ENCODE data around the gene FOXG1. TPM values are rescaled to one million over a fixed set of nuclear protein-coding genes. Genes with fewer than 3 reads are reported as not detected.

FOXG1 gene
- 0.01 TPM in 2 replicates for polyA plus RNA-seq (2013)

DNA sequence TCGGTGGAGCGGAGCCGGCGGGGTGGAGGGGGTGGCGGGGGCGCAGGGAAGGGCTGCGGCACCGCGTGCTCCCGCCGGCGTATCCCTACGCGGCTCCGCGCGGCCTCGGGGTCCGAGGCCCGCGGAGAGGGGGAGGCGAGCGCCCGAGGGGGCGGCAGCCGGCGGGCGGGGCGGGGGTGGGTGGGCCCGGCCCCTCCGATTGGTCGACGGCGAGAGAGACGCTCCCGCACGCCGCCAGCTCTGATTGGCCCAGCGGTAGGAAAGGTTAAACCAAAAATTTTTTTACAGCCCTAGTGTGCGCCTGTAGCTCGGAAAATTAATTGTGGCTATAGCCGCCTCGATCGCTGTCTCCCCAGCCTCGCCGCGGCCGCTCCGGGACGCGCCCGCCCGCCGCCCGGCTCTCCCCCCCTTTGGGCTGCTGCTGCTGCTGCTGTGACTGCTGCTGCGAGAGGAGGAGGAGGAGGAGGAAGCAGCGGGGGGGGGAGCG, at the start of gene FOXG1:
Gene FOXG1 (plus strand): TSS at position 319 of the 487 bp plus-strand sequence. CDS start 493 bp downstream, outside the sequence.
- H3K18ac ChIP-seq (ENCODE audit: low read length) = no peak within 1 kb of the TSS
- WGBS (ENCODE audit: extremely low coverage, insufficient coverage, insufficient read length) = no CpG with 5 or more reads among the region's 58 CpGs
- peaks cover 2 to 11% of the 10 kb centered on the region in 2 experiments for H3K4me1 ChIP-seq (ENCODE audit: control insufficient read depth in 1 of 2, insufficient read depth in 2 of 2, low read length in 2 of 2)
- H2AK5ac ChIP-seq (ENCODE audit: low read length) = no peak within 1 kb of the TSS
- H3K4ac ChIP-seq (ENCODE audit: low read depth, low read length) = no peak within 1 kb of the TSS
- H3K79me1 ChIP-seq (ENCODE audit: low read length) = no peaks in the 10 kb centered on the region
- no peaks in the 10 kb centered on the region for H3K36me3 ChIP-seq (ENCODE audit: control insufficient read depth in 1 of 2, insufficient read depth in 2 of 2, low read length in 2 of 2)
- no peak within 1 kb of the TSS for H4K91ac ChIP-seq (ENCODE audit: low read depth, low read length)
- H3K27ac ChIP-seq (ENCODE audit: low read depth, low read length) = no peak within 1 kb of the TSS
- peak within 1 kb of the TSS; percentile 31 for H4K8ac ChIP-seq (ENCODE audit: low read depth, low read length)
- H4K12ac ChIP-seq (ENCODE audit: low read depth, low read length) = no peak within 1 kb of the TSS
- H2BK12ac ChIP-seq (ENCODE audit: low read length) = no peak within 1 kb of the TSS
- no peak within 1 kb of the TSS for H3K14ac ChIP-seq (ENCODE audit: low read length)
- H3K23ac ChIP-seq (ENCODE audit: low read length) = no peak within 1 kb of the TSS
- H3K4me3 ChIP-seq (ENCODE audit: low read depth, low read length) = peak within 1 kb of the TSS; percentile 56
- no peak within 1 kb of the TSS for H2BK5ac ChIP-seq (ENCODE audit: low read depth, low read length, poor library complexity)
- H3K9ac ChIP-seq (ENCODE audit: low read length) = no peak within 1 kb of the TSS
- peak within 1 kb of the TSS; percentile 62 for H2AFZ ChIP-seq (ENCODE audit: insufficient read depth, low read length, poor library complexity)
- H3K9me3 ChIP-seq (ENCODE audit: insufficient read depth, low read depth, low read length) = peaks cover 6% of the 10 kb centered on the region
- no peaks in the 10 kb centered on the region for H3K79me2 ChIP-seq (ENCODE audit: control insufficient read depth, insufficient read depth, low read length, poor library complexity)
- H2BK120ac ChIP-seq (ENCODE audit: insufficient read depth, low read length, poor library complexity) = no peak within 1 kb of the TSS
- H3K4me2 ChIP-seq (ENCODE audit: low read length) = peak within 1 kb of the TSS; percentile 72
- no peak for DNase-seq
- peaks cover 52% of the 10 kb centered on the region for H3K27me3 ChIP-seq (ENCODE audit: insufficient read depth, low read length)

DNA sequence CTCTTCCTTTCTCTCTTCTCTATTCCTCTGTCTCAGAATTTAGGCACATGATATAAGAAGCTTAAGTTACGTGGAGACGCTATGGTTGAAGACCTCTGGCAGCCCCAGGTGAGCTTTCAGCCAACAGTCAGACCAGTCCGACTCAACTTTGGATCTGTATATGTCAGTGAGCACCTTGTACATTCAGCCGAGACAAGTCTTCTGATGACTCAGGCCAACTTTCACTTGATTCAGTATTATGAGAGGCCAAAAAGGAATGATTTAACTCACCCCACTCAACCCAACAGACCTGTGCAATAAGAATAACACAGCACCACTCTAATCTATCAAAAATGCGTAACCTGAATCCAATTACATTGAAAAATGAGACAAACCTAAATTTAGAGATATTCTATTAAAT, 47.5 kb upstream of the FOXG1 start:
- no peaks in the 10 kb centered on the region for H3K79me1 ChIP-seq (ENCODE audit: low read length)
- WGBS (ENCODE audit: extremely low coverage, insufficient coverage, insufficient read length) = no CpG with 5 or more reads among the region's 5 CpGs
- no peak overlapping the region for H2AFZ ChIP-seq (ENCODE audit: insufficient read depth, low read length, poor library complexity)
- no peak overlapping the region for H2BK12ac ChIP-seq (ENCODE audit: low read length)
- no peak overlapping the region for H2BK5ac ChIP-seq (ENCODE audit: low read depth, low read length, poor library complexity)
- no peaks in the 10 kb centered on the region for H3K9me3 ChIP-seq (ENCODE audit: insufficient read depth, low read depth, low read length)
- no peaks in the 10 kb centered on the region for H3K27me3 ChIP-seq (ENCODE audit: insufficient read depth, low read length)
- H3K23ac ChIP-seq (ENCODE audit: low read length) = no peak overlapping the region
- no peak overlapping the region for H4K91ac ChIP-seq (ENCODE audit: low read depth, low read length)
- H3K36me3 ChIP-seq (ENCODE audit: control insufficient read depth in 1 of 2, insufficient read depth in 2 of 2, low read length in 2 of 2) = no peaks in the 10 kb centered on the region
- H3K27ac ChIP-seq (ENCODE audit: low read depth, low read length) = no peak overlapping the region
- no peak overlapping the region for H3K9ac ChIP-seq (ENCODE audit: low read length)
- H2BK120ac ChIP-seq (ENCODE audit: insufficient read depth, low read length, poor library complexity) = no peak overlapping the region
- no peak overlapping the region for H3K4me2 ChIP-seq (ENCODE audit: low read length)
- no peak overlapping the region for H4K8ac ChIP-seq (ENCODE audit: low read depth, low read length)
- H3K4ac ChIP-seq (ENCODE audit: low read depth, low read length) = no peak overlapping the region
- DNase-seq = no peak
- no peak overlapping the region for H4K12ac ChIP-seq (ENCODE audit: low read depth, low read length)
- no peak overlapping the region for H3K4me3 ChIP-seq (ENCODE audit: low read depth, low read length)
- H3K18ac ChIP-seq (ENCODE audit: low read length) = no peak overlapping the region
- no peaks in the 10 kb centered on the region for H3K79me2 ChIP-seq (ENCODE audit: control insufficient read depth, insufficient read depth, low read length, poor library complexity)
- H3K4me1 ChIP-seq (ENCODE audit: control insufficient read depth in 1 of 2, insufficient read depth in 2 of 2, low read length in 2 of 2) = no peaks in the 10 kb centered on the region
- no peak overlapping the region for H2AK5ac ChIP-seq (ENCODE audit: low read length)
- H3K14ac ChIP-seq (ENCODE audit: low read length) = no peak overlapping the region

DNA sequence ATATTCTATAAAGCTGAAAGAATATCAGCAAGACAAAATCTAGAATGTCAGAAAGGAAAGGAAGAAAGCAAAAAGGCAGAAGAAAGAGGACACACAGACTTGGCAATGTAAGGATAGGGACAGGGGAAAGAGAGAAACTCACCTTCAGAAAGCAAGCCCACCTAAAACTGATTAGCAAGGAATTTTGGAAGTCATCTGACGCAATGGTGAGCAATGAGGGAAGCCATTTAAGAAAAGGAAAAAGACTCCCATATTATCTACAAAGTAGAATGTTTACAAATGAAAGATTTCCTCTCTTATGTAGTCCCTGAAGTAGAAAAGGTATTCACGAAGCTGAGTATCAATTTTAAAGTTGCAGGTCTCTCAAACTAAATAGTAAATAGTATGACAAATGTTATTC, 35.2 kb upstream of the FOXG1 start:
- Histone ChIP-seq H3K23ac (ENCODE audit: low read length) (no peak overlapping the region), H4K12ac (ENCODE audit: low read depth, low read length) (no peak overlapping the region), H3K36me3 (ENCODE audit: control insufficient read depth in 1 of 2, insufficient read depth in 2 of 2, low read length in 2 of 2) (no peaks in the 10 kb centered on the region), H3K27ac (ENCODE audit: low read depth, low read length) (no peak overlapping the region), H3K4me1 (ENCODE audit: control insufficient read depth in 1 of 2, insufficient read depth in 2 of 2, low read length in 2 of 2) (no peaks in the 10 kb centered on the region), H2BK5ac (ENCODE audit: low read depth, low read length, poor library complexity) (no peak overlapping the region), H2BK120ac (ENCODE audit: insufficient read depth, low read length, poor library complexity) (no peak overlapping the region), H3K9ac (ENCODE audit: low read length) (no peak overlapping the region), H2BK12ac (ENCODE audit: low read length) (no peak overlapping the region), H3K79me2 (ENCODE audit: control insufficient read depth, insufficient read depth, low read length, poor library complexity) (no peaks in the 10 kb centered on the region), H3K4me2 (ENCODE audit: low read length) (no peak overlapping the region), H2AK5ac (ENCODE audit: low read length) (no peak overlapping the region), H3K9me3 (ENCODE audit: insufficient read depth, low read depth, low read length) (no peaks in the 10 kb centered on the region), H3K4me3 (ENCODE audit: low read depth, low read length) (no peak overlapping the region), H3K4ac (ENCODE audit: low read depth, low read length) (no peak overlapping the region), H3K79me1 (ENCODE audit: low read length) (no peaks in the 10 kb centered on the region), H3K27me3 (ENCODE audit: insufficient read depth, low read length) (no peaks in the 10 kb centered on the region), H4K91ac (ENCODE audit: low read depth, low read length) (no peak overlapping the region), H4K8ac (ENCODE audit: low read depth, low read length) (no peak overlapping the region), H3K14ac (ENCODE audit: low read length) (no peak overlapping the region), H2AFZ (ENCODE audit: insufficient read depth, low read length, poor library complexity) (no peak overlapping the region), H3K18ac (ENCODE audit: low read length) (no peak overlapping the region)
- DNase-seq = no peak
- no CpG with 5 or more reads among the region's 2 CpGs for WGBS (ENCODE audit: extremely low coverage, insufficient coverage, insufficient read length)

DNA sequence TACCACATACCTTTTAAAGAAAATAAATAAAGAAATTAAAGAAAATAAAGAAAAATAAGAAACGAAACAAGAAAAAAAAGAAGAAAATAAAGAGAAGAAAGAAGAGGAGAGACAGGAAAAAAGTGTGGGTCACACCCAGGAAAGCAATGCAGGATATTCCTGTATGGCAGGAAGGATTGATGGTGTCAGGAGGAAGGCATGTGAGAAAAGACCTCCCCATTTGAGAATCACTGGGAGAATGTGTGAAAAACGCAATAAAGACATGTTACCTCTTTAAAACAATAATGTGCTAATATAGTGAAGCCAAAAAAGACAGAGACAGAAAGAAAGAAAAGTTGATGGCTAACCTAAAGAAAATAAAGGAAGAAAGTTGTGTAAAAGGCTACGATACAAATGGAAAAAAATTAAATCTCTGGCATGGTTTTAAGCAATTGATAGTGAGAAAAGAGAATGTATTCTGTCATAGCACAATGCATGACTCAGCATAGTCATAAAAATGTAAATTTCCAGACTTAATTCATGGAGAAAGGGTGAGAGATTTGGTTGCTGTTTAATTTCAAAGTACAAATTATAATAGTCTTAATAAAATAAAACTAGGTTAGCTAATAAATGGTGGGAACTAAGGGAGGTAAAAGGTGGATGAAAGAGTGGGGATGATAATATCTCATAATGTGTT, 24.3 kb upstream of the FOXG1 start:
- no peak for DNase-seq
- Histone ChIP-seq H3K4ac (ENCODE audit: low read depth, low read length) (no peak overlapping the region), H3K23ac (ENCODE audit: low read length) (no peak overlapping the region), H3K27ac (ENCODE audit: low read depth, low read length) (no peak overlapping the region), H4K91ac (ENCODE audit: low read depth, low read length) (no peak overlapping the region), H3K4me1 (ENCODE audit: control insufficient read depth in 1 of 2, insufficient read depth in 2 of 2, low read length in 2 of 2) (no peaks in the 10 kb centered on the region), H2BK12ac (ENCODE audit: low read length) (no peak overlapping the region), H2AK5ac (ENCODE audit: low read length) (no peak overlapping the region), H3K27me3 (ENCODE audit: insufficient read depth, low read length) (no peaks in the 10 kb centered on the region), H3K14ac (ENCODE audit: low read length) (no peak overlapping the region), H2AFZ (ENCODE audit: insufficient read depth, low read length, poor library complexity) (no peak overlapping the region), H4K8ac (ENCODE audit: low read depth, low read length) (no peak overlapping the region), H2BK5ac (ENCODE audit: low read depth, low read length, poor library complexity) (no peak overlapping the region), H3K4me3 (ENCODE audit: low read depth, low read length) (no peak overlapping the region), H3K18ac (ENCODE audit: low read length) (no peak overlapping the region), H3K36me3 (ENCODE audit: control insufficient read depth in 1 of 2, insufficient read depth in 2 of 2, low read length in 2 of 2) (no peaks in the 10 kb centered on the region), H2BK120ac (ENCODE audit: insufficient read depth, low read length, poor library complexity) (no peak overlapping the region), H3K9ac (ENCODE audit: low read length) (no peak overlapping the region), H3K9me3 (ENCODE audit: insufficient read depth, low read depth, low read length) (no peaks in the 10 kb centered on the region), H4K12ac (ENCODE audit: low read depth, low read length) (no peak overlapping the region), H3K79me2 (ENCODE audit: control insufficient read depth, insufficient read depth, low read length, poor library complexity) (no peaks in the 10 kb centered on the region), H3K79me1 (ENCODE audit: low read length) (no peaks in the 10 kb centered on the region), H3K4me2 (ENCODE audit: low read length) (no peak overlapping the region)
- 100% methylated on average over 1 of the region's 3 CpGs for WGBS (ENCODE audit: extremely low coverage, insufficient coverage, insufficient read length)

All from trophoblast cell (in vitro differentiated cells and primary cell).